Measurements from ENCODE around the gene MALT1.

MALT1 gene

DNA sequence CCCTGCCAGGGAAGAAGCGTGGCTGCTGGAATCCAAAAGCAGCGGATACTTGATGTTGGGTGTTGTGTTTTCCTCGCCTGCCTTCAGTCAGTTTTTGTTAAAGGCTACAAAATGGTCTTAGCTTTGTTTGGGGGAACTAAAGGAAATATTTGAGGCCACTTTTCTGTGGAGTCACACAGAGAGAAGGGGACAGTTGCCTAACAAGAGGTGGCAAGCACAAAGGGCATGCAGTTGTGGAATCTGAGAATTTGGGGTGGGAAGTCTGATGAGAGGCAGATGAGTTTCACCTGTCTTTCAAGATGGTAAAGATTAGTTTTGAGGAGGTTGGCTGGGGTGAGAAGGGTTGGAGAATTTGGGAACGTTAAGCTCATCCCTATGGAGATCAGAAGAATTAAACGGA lies 2.9 kb downstream of the MALT1 start:
- no peak overlapping the region for H3K4me3 ChIP-seq (ENCODE audit: low read length)
- no peak for DNase-seq (ENCODE audit: low read depth)
- TF ChIP-seq, protein P1, sequence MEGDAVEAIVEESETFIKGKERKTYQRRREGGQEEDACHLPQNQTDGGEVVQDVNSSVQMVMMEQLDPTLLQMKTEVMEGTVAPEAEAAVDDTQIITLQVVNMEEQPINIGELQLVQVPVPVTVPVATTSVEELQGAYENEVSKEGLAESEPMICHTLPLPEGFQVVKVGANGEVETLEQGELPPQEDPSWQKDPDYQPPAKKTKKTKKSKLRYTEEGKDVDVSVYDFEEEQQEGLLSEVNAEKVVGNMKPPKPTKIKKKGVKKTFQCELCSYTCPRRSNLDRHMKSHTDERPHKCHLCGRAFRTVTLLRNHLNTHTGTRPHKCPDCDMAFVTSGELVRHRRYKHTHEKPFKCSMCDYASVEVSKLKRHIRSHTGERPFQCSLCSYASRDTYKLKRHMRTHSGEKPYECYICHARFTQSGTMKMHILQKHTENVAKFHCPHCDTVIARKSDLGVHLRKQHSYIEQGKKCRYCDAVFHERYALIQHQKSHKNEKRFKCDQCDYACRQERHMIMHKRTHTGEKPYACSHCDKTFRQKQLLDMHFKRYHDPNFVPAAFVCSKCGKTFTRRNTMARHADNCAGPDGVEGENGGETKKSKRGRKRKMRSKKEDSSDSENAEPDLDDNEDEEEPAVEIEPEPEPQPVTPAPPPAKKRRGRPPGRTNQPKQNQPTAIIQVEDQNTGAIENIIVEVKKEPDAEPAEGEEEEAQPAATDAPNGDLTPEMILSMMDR (conservative IDR thresholded peaks at IDR 0.05; ENCODE audit: low read depth, low read length): no peak

DNA sequence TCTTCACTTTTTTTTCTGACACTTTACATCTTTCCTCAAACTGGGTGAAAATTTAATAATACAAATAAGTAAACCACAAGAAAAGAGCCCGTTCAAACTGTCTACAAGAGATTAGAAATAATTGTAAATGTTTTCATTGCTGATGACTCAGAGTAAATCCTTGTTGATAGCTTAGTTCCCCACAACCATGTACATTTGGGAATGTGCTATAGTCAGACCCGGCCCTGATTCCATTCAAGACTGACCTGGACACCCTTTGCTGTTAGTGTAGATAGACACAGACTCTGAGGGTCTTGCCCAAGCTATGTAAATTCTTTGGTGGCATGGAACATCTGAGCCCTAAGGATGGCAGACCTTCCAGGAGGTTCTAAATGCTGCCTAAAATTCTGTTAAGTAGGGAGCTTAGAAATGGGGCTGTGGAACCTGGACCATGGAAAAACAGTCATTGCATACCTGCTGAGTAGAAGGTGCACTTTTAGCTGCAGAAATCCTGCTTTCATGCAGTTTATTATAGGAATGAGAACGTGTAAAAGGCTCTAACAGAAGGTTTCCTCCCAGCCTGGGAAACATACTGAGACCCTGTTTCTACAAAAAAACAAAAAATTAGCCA lies 3.7 kb downstream of the MALT1 start:
- DNase-seq (ENCODE audit: low read depth): peak; percentile 56
- H3K4me3 ChIP-seq (ENCODE audit: low read length): no peak overlapping the region
- TF ChIP-seq, protein P1 (conservative IDR thresholded peaks at IDR 0.05; ENCODE audit: low read depth, low read length): no peak

DNA sequence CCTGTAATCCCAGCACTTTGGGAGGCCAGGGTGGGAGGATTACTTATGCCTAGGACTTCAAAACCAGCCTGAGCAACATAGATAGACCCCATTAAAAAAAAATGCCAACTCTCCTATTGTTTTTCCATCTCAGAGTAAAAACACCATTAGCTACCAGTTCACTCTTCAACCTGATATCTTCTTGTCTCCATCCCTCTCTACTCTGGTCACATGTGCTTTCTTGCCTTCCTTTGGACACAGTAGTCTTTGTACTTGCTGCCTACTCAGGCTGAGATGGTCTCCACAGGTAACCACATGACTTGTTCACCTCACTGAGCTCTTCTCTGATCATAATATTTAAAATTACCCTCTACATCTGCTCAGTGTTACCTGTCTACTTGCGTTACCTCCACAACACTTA lies 5.0 kb downstream of the MALT1 start:
- no peak overlapping the region for H3K4me3 ChIP-seq (ENCODE audit: low read length)
- TF ChIP-seq, protein P1 (conservative IDR thresholded peaks at IDR 0.05; ENCODE audit: low read depth, low read length): no peak
- DNase-seq (ENCODE audit: low read depth): no peak

DNA sequence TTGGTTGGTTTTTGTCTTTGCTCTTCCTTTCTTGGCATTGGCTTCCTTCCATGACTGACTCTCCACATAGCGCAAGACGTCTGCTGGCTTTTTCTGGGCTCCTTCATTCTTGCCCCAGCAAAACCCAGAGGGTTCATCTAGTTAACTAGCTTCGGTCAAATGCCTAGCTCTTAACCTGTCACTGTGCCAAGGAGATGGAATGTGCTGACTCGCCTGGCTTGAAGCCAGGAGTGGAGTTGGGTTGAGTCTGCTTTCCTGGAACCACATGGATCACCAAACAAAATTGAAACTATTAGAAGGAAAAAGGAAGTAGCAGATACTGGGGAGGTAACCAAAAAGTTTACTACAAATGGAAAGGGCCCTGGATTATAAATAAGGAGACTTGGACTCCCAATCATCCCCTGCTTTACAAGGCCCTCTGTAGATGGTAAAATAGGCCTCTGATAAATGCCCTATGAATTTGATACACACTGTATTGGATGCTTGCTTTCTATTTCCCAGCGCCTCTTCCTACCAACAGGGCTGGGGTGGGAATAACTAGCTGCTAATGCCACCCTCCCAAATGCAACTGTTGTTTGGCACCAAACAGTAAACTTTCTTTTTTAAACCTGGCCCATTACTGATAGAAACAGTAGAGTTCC lies 11.3 kb downstream of the MALT1 start:
- TF ChIP-seq, protein P1 (conservative IDR thresholded peaks at IDR 0.05; ENCODE audit: low read depth, low read length): no peak

DNA sequence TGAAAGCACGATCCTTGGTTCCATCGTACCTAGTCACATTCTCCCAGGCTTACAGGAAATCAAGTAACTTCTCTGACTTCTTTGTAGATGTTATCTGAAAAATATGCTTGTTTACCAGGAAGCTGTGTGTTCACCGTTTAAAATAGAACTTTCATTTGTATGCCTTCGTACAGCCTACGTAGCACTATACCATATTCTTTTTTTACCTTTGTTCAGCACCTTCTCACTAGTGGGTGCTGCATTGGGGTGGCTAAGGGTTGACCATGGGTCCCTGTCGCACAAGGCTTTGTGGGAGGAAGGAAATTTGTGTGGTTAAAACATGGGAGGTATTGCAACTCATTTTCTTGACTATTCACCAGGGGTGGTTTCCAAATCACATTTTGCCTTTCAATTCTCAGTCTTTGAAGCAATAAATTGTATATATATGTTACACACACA lies 16.6 kb downstream of the MALT1 start:
- DNase-seq (ENCODE audit: low read depth): no peak
- TF ChIP-seq, protein P1 (conservative IDR thresholded peaks at IDR 0.05; ENCODE audit: low read depth, low read length): no peak
- H3K4me3 ChIP-seq (ENCODE audit: low read length): no peak overlapping the region

More for the DNA sequence above, 11.3 kb downstream of the MALT1 start:
- peak; percentile 85 for DNase-seq (ENCODE audit: low read depth)
- no peak overlapping the region for H3K4me3 ChIP-seq (ENCODE audit: low read length)

DNA sequence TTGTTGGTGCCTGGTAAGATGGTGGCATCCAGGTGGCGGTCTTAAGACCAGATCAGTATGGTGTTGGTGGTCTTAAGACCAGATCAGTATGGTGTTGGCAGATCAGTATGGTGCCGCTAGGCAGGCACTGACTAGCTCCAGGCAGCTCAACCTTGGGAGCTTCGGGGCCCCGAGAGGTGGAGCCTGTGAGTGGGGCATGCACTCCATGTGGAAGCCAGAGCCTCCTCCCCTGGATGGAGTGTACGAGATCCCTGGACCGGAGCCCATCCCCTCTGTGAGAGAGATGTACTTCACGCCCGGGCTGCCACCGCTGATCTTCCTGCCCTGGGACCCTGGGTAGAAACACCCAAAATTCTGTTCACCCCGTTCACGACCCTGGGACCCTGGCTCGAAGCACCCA lies 19.0 kb downstream of the MALT1 start:
- no peak for DNase-seq (ENCODE audit: low read depth)
- no peak overlapping the region for H3K4me3 ChIP-seq (ENCODE audit: low read length)
- TF ChIP-seq, protein P1 (conservative IDR thresholded peaks at IDR 0.05; ENCODE audit: low read depth, low read length): no peak

DNA sequence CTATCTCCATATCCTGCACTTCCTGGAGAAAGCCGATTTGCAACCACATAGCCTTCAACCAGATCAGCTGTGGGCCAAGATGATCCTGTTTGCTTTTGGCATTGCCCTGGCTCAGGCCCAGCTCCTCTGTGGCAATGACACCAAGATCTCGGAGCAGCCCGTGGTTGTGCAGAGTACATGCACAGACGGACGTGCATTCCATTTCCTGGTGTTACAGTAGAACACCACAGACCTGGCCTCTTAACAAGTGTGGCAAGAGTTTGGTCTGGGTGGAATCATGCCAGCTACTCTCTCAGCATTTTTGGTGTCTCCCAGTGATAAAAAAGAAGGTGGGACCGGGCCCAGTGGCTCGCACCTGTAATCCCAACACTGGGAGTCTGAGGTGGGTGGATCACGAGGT lies 20.0 kb downstream of the MALT1 start:
- DNase-seq (ENCODE audit: low read depth): no peak
- H3K4me3 ChIP-seq (ENCODE audit: low read length): no peak overlapping the region
- TF ChIP-seq, protein P1 (conservative IDR thresholded peaks at IDR 0.05; ENCODE audit: low read depth, low read length): no peak

Measured in retinal pigment epithelial cell (primary cell).